HG02840 (cell line): ENCODE results near the gene RBP4.

ENCODE experiments used
- ATAC-seq: cut with Tn5 transposase; IDR thresholded peaks from one replicate; pipeline ENCODE4 v1.9.1; 2021; ENCODE audit warnings: mild to moderate bottlenecking, moderate library complexity, moderate number of reproducible peaks; ENCODE audit not compliant: unreplicated experiment, low FRiP score

RBP4 gene

DNA sequence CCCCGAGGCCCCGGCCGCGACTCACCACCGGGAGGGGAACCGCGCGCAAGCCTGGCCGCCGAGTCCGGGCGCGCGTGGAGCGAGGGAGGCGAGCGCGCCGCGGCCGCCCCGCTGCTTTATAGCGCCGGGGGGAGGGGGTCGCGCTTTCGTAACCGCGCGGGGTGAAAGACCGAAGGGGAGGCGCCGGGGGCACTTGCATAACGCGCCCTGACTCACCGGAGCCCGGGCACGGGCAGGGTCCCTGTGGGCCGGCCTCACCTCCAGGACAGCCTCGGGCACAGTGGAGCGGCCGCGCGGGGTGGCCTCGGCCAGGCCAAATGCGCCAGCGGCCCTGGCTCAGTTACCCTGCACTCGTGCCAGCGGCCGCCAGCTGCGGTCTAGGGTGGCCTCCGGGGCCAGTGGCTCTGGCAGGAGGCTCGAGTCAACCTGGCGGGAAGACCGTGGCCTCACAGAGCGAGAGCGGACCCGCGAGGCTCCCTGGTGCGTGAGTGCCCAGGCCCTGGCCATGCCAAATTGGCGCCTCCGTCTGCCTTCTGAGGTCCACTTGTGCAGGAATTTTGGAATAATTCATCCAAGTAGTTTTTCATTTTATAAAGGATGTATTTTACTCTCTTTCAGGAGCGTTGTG, at the start of gene RBP4:
RBP4 (minus strand) TSS at position 90 of the 628 bp plus-strand sequence. CDS start 207 bp downstream, outside the sequence.
- no peak for ATAC-seq

- ATAC-seq = no peak
These were observed 38.8 kb upstream of the RBP4 start for GRCh38 chr10:93639791-93640190.

DNA sequence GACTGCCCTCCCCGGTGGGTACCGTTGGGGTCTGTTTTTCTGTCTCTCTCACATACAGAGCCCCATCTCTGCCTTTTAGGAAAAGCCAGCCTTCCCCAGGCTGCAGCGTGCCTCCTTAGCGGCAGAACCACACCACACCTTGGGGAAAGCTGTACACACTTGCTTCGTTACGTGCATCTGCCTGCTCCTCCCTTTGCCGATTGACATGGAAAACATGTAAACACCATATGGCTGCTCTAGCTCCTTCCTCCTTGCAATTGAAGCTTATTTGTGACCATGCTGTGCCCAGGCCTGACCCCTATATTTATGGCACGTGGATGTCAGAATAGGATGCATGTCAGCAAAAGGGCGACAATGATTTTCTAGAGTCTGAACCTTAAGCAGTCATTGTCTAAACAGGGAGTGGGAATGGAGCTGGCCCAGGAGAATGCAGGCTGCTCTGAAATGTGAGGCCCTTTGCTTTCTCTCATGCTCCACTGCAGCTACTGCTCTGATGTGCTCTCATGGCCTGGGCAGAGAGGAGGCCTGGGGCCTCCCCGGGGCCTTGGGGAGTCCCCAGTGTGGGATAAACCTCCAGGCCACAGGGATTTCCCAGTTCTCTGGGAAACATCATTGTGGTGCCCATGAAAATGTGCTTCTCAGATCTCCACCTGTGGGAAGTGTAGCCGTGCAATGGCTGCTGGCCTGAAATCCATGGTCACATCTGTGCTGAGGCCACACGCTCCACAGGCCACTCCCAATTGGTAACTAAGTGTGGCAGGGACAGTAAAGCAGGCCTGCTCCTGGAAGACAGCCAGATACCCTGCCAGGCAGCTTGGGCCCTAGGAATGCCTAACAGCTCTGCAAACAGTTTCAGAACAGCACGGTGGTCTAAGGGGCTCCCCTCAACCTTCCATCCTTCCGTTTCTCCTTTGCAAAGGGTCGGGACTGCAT, 29.9 kb upstream of the RBP4 start:
- ATAC-seq = no peak

GRCh38 chr10:93629647-93630305, 28.7 kb upstream of the RBP4 start:
- no peak for ATAC-seq

GRCh38 chr10:93628858-93629257, 27.8 kb upstream of the RBP4 start:
- no peak for ATAC-seq

- no peak for ATAC-seq
These were observed 21.9 kb upstream of the RBP4 start for GRCh38 chr10:93622942-93623341.

GRCh38 chr10:93620925-93621324, 19.9 kb upstream of the RBP4 start:
- no peak for ATAC-seq

DNA sequence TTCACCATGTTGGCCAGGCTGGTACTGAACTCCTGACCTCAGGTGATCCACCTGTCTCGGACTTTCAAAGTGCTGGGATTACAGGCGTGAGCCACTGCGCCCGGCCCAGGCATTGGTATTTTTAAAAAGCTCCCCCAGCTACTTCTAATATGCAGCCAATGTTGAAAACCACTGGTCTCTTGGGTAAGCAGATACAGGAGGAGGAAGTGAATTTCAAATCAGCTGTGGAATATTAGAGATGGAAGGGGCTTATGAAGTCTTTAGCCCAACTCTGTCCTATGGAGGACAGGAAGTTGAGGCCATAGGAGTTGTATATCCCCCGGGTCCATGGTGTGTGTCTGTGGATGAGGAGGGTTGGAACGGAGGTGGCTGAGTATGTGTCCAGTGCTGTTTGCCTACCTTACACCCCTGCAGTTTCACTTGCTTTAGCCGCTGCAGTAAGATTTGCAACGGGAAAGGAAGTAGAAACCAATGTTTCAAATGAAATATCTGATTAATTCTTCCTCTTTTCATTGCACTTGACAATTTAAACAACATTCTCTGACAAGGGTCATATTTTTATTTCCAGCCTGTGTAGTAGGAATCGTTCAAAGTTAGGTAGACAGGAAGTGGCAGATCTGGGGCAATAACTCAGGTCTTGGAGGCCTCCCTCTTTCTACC, 14.7 kb upstream of the RBP4 start:
- no peak for ATAC-seq

- ATAC-seq = no peak
These were observed 13.2 kb upstream of the RBP4 start for GRCh38 chr10:93614101-93614825.

GRCh38 chr10:93613126-93613525, 12.1 kb upstream of the RBP4 start:
- no peak for ATAC-seq

DNA sequence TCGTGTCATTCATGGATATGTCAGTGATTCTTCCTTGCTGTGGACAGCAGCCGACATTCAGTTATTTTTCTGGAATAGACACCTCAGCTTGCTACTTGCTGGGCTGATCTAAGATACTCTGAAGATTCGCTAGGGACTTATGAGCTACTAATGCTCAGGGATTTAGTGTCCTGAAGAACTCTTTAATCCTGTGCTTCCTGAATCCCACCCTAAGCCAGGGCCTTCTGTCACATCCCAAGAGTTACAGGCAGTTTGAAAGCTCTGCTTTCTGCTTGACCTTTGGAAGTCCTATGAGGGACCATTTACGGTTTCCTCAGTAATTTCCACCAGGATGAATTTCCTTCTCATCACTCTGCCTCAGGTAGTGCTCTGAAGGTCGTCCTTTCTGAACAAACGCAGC, 11.3 kb upstream of the RBP4 start, which contains the start of gene PDE6C:
PDE6C (plus strand) TSS at position 227 of the 400 bp plus-strand sequence. CDS start 189 bp downstream, outside the sequence.
- no peak for ATAC-seq

DNA sequence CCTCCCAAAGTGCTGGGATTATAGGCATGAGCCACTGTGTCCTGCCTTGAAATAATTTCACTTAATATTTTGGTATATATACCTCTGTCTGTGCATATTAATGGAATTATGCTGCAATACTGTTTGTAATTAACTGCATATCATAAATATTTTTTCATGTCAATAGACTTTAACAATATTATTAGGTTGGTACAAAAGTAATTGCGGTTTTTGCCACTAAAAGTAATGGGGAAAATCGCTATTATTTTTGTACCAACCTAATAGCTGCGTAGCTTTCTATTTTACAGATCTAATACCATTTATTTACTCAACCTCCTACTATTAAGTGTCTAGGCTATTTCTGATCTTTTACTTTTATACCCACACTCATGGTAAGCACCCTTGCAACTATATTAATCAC, 7.4 kb upstream of the RBP4 start:
- no peak for ATAC-seq

DNA sequence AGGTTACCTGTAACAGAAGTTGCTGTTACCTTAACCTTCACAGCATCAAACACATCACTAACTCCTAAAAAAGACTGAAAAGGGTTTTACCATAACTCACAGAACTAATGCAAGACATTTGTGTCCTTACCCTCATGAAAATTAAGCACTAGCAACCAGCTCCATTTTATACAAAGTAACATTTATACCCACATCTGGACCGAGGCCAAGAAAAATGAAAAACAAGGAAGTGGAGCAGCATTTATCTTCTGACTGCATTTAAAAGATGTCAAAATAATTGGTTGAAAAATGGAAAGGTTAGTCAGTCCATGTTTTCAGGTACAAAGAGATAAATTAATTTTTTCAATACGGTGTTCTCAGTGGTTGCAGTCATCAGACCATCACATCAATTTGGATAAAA, 3.1 kb upstream of the RBP4 start:
- ATAC-seq = no peak

DNA sequence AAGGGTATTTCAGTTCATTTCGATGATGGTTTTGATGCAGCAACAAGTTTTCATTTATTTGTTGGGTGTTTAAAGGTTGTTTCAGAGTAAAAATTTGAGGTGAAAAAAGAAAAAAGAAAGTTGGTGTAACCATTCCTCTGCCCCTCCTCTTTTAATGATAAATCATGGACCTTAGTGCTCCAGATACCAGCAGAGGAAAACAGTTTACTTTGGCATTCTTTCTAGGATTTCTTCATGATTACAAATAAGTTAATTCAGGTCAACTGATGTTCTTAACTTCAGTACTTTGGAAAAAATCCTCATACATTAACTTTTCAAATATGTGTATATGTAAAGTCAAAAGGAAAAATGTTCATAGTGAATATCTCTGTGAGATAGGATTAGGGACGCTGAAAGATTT, 2.0 kb upstream of the RBP4 start:
- no peak for ATAC-seq

- ATAC-seq = no peak
These were observed 733 bp upstream of the RBP4 start for GRCh38 chr10:93601774-93602162.

GRCh38 chr10:93600446-93601145, 439 bp downstream of the RBP4 start:
- ATAC-seq = no peak

DNA sequence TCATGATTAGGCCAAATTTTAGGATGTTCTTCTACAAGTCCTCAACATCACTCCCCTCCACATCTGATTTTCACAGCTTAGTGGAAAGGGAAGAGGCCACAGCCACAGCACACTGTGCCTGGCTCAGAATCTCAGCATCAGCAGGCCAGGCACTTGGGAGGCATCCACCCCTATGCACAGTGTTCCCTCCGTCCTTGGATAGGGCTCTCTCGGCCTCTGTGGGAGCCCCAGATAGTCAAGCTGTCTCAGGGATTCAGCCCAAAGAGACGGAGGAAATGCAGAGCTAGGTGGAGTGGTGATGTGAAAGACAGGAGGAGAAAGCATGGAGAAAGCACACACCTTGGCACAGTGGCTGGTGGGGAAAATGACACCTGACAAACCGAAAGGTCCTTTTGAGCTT, 1.3 kb downstream of the RBP4 start:
- ATAC-seq = no peak

DNA sequence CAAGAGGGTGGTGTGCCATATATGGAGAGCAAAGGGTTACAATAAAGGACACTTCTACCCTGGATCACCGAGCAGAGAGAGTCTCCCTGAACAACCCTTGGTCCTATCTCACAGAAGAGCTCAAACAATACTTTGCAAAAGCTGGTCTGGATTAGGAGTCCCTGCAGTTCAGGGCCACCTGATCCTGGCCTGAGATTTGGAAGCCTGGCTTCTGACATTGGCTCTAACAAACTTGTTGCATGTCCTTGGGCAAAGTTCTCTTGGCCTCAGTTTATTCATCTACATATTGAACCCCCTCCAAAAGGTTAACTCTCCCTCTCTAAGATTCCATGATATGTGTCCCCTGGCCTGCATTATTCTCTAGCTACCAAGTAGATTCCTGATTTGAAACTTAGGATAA, 1.7 kb downstream of the RBP4 start:
- no peak for ATAC-seq

- ATAC-seq = no peak
These were observed 2.9 kb downstream of the RBP4 start for GRCh38 chr10:93598157-93598556.
